HG02623 (cell line): Measurements from ENCODE around the gene RGPD8.

ENCODE experiments used
- ATAC-seq: cut with Tn5 transposase; IDR thresholded peaks from one replicate; pipeline ENCODE4 v1.9.1; 2021; ENCODE audit warnings: moderate library complexity; ENCODE audit not compliant: unreplicated experiment

The RGPD8 gene

DNA sequence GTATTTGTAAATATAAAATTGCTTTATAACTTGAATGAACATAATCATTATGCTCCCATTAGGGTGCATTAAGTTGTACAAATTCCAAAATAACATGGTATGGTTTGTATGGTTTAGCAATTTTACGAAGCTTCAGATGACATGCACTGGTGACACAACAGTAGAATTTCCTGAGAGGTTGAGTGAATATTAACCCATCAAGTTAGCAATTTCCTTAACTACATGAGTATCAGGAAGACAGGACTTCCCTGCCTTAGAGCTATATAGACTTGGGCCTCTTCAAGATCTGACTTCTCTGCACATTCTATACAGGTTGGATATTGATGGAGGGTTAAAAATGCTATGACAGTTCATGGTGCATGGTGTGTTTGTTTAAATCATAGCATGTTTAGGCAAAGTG lies 97.8 kb downstream of the RGPD8 start:
- no peak for ATAC-seq

DNA sequence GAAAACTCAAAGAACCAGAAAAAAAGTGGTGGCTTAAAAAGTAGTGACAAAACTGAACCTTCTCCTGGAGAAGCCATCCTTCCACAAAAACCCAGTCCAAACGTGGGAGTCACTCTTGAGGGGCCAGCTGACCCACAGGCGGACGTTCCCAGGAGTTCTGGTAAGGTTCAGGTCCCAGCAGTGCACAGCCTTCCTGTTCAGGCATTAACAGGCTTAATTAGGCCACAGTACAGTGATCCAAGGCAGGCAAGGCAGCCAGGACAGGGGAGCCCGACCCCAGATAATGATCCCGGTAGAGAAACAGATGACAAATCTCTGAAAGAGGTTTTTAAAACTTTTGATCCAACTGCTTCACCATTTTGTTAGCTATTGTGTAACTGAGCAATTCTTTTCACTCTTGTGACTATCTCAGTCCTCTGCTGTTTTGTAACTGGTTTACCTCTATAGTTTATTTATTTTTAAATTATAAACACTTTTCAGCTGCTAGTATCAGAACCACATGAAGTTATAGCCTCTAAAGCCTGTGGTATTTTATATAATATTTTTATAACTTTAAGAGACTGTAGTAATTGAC lies 101.2 kb downstream of the RGPD8 start:
- no peak for ATAC-seq

DNA sequence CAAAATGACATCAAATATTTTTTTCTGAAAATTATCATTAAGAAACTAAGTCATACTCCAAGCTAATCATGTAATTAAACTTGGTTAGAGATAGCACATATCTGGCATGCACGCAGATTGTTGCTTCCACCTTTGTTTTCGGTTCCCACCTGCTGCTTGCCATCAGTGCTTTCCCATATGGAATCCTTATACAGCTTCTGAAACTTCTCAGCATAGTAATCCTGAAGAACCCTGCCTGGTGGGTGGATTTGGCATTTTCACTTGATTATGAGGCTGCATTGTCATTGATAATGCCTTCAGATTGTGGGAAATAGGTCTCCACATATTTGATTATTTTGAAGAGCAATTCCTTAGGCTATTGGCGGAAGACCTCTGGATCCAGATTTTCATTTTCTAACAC lies 110.5 kb downstream of the RGPD8 start:
- no peak for ATAC-seq

DNA sequence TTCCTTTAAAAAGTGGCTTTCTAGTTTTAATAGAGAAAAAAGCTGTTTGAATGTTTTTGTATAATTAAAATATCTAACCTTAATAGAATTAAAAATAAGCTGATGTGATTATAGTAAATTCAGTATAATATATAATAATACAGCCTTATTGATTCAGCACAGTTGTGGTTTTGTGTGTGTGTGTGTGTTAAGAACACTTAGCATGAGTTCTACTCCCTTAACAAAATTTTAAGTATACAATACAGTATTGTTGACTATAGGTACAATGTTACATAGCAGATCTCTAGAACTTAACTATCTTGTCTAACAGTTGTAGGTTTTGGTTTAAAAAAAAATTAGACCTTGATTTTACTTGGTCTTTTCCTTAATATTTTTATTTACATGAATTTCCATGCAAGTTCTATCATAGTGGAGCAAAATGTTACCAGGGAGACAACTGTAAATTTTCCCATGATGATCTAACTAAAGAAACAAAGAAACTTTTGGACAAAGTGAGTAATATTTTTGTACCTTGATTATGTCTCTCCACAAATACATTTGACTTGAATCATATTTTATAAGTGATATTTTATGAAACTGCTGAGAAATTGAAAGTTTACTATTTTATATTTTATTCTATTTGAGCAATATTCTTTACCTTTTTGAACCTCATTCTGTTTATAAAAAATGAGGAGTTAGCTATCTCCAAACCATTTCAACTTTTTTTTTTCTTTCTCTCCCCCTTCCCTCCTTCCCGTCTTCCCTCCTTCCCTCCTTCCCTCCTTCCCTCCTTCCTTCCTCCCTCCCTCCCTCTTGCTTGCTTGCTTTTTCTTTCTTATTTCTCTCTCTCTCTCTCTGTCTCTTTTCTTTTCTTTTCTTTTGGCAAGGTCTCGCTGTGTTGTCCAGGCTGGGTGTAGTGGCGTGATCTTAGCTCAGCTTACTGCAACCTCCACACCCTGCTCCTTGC lies 111.8 kb downstream of the RGPD8 start:
- ATAC-seq: no peak
